ENCODE measurements around the gene STRAP. TPM values are rescaled to one million over a fixed set of nuclear protein-coding genes. Genes with fewer than 3 reads are reported as not detected.

STRAP gene
- total and polyA plus RNA-seq, 10 of the 15 experiments (the other 5 are each of a cell fraction or from before 2014, with no cell fraction given): 64.3 to 281 (median 119) TPM

- SMC1A ChIA-PET (ENCODE audit: uncharacterized antibody, unreplicated experiment): no interaction called here
- Histone ChIP-seq H3K36me3 (ENCODE audit: control insufficient read depth in 2 of 2, insufficient read depth in 2 of 2, low read length in 1 of 2) (no peaks in the 10 kb centered on the region; a peak in 2 of 4 replicates), H3K4me3 (no peak overlapping the region), H3K27ac (ENCODE audit: control insufficient read depth, insufficient read depth) (no peak overlapping the region), H3K4me2 (ENCODE audit: control insufficient read depth, insufficient read depth) (no peak overlapping the region), H3K9ac (ENCODE audit: control insufficient read depth, insufficient read depth, low read length) (no peak overlapping the region), H3K27me3 (replicated peaks in 1 of 2; ENCODE audit: control insufficient read depth in 2 of 2, insufficient read depth in 2 of 2, low read length in 1 of 2) (no peaks in the 10 kb centered on the region), H3K9me3 (replicated peaks; ENCODE audit: control insufficient read depth, insufficient read depth, low read length) (no peaks in the 10 kb centered on the region; the same call in 1 of the 3 replicates), H4K20me1 (ENCODE audit: control insufficient read depth, insufficient read depth) (no peaks in the 10 kb centered on the region), H3K79me2 (ENCODE audit: control insufficient read depth, insufficient read depth, low read length) (no peaks in the 10 kb centered on the region; the same call in 1 of the 2 replicates), H2AFZ (ENCODE audit: control insufficient read depth, low read depth, low read length) (no peak overlapping the region), H3K4me1 (ENCODE audit: control insufficient read depth, insufficient read depth, low read length) (no peaks in the 10 kb centered on the region)
- in situ Hi-C loops (cut with MboI) (no loop called here), intact Hi-C loops (cut with micrococcal nuclease; ENCODE audit: unreplicated experiment) (no loop called here)
- FAIRE-seq (no peak), ATAC-seq (no peak), DNase-seq (ENCODE audit: low read depth, low spot score) (no peak)
- POLR2A ChIA-PET: no interaction called here
- RAD21 ChIA-PET (ENCODE audit: unreplicated experiment): no interaction called here
- WGBS (ENCODE audit: insufficient coverage, insufficient replicate concordance, low lambda C conversion rate, missing lambda C conversion rate): 94% methylated on average over 3 of the region's 3 CpGs
- TF ChIP-seq PKNOX1 (IDR thresholded peaks at IDR 0.05) (no peak), ATF3 (IDR thresholded peaks at IDR 0.05; ENCODE audit: borderline replicate concordance, extremely low read depth, low read depth, low read length) (no peak), LARP7 (IDR thresholded peaks at IDR 0.05) (no peak), FOXM1 (IDR thresholded peaks at IDR 0.05; ENCODE audit: low read depth, low read length) (no peak), NR2C1 (IDR thresholded peaks at IDR 0.05) (no peak), ZNF207 (IDR thresholded peaks at IDR 0.05; ENCODE audit: borderline replicate concordance) (no peak), SP1 (IDR thresholded peaks at IDR 0.05; ENCODE audit: low read depth, low read length) (no peak), RAD51 (IDR thresholded peaks at IDR 0.05) (no peak), RELB (IDR thresholded peaks at IDR 0.05; ENCODE audit: low read depth) (no peak), SMAD1 (IDR thresholded peaks at IDR 0.05; ENCODE audit: low read depth, partially characterized antibody) (no peak), MTA3 (IDR thresholded peaks at IDR 0.05; ENCODE audit: borderline replicate concordance, low read length) (no peak), CREB1 (IDR thresholded peaks at IDR 0.05; ENCODE audit: low read depth) (no peak), POLR2AphosphoS2 (IDR thresholded peaks at IDR 0.05; ENCODE audit: low read depth, low read length) (no peak), EZH2 (IDR thresholded peaks at IDR 0.05; ENCODE audit: borderline replicate concordance, control insufficient read depth, low read depth, low read length) (no peak), POLR2A (IDR thresholded peaks at IDR 0.05; ENCODE audit: low read depth, low read length) (no peak), SREBF2 (IDR thresholded peaks at IDR 0.05; ENCODE audit: low read length) (no peak), NFXL1 (IDR thresholded peaks at IDR 0.05; ENCODE audit: borderline replicate concordance) (no peak), MLLT1 (IDR thresholded peaks at IDR 0.05) (no peak), EP300 (IDR thresholded peaks at IDR 0.05; ENCODE audit: borderline replicate concordance in 1 of 2, control insufficient read depth in 1 of 2, low read depth in 2 of 2, low read length in 2 of 2) (no peak), SMAD5 (IDR thresholded peaks at IDR 0.05; ENCODE audit: low read depth) (no peak)
- no TSS peak for BruUV-seq (replicated peaks)
- CTCF ChIA-PET: no interaction called here
These were observed 51.6 kb downstream of the STRAP start for GRCh38 chr12:15933751-15934150.

Data from GM12878 (cell line).